Transverse colon (tissue), 4 donors: Measurements from ENCODE around the gene TCERG1L. TPM values are rescaled to one million over a fixed set of nuclear protein-coding genes. Genes with fewer than 3 reads are reported as not detected.
"Not testable (repeated sequence)": the region's sequence is repeated elsewhere in the genome, so short reads cannot be mapped to it uniquely, and the experiment has no call there.

Experiments used
- DNase-seq: peaks from one replicate; pipeline ENCODE4 v3.0.0-alpha.2; 2019
- H3K27ac ChIP-seq, 4 donors: fragments of 200-600 bp; sonication (generic); 2 replicates each; pipeline ENCODE4 v1.5.1; 2016 to 2018; ENCODE audit warnings: inconsistent platforms in 4 of 4
- H3K27me3 ChIP-seq: fragments of 200-600 bp; sonication (generic); 2 replicates; pipeline ENCODE4 v1.5.1; 2017; ENCODE audit warnings: inconsistent platforms
- H3K36me3 ChIP-seq, 4 donors: fragments of 200-600 bp; sonication (generic); 2 replicates each; pipeline ENCODE4 v1.5.1; 2017 to 2019; ENCODE audit warnings: inconsistent platforms in 4 of 4
- H3K4me1 ChIP-seq, 4 donors: fragments of 200-600 bp; sonication (generic); 2 replicates each; pipeline ENCODE4 v1.5.1; 2017 to 2020; ENCODE audit warnings: inconsistent platforms in 4 of 4
- H3K4me3 ChIP-seq, 4 donors: fragments of 200-600 bp; sonication (generic); 1 replicate in 1 of 4; 2 replicates in 3 of 4; pipeline versions ENCODE4 v1.5.1 to v1.6.1; 2017 to 2019; ENCODE audit warnings: inconsistent platforms in 4 of 4
- H3K9me3 ChIP-seq, 2 donors: fragments of 200-600 bp; sonication (generic); 2 replicates each; pipeline ENCODE4 v1.5.1; 2017 to 2019; ENCODE audit warnings: inconsistent platforms in 2 of 2
- EP300 ChIP-seq: sonication (generic); formaldehyde crosslinking; IDR thresholded peaks from one replicate; pipeline ENCODE4 v1.6.1; 2017; ENCODE audit warnings: antibody characterized with exemption, low read depth
- POLR2A ChIP-seq: fragments of 450-650 bp; IDR thresholded peaks from one replicate; pipeline ENCODE4 v1.6.1; 2016; ENCODE audit warnings: antibody characterized with exemption, mild to moderate bottlenecking, moderate library complexity
- POLR2AphosphoS5 ChIP-seq, 3 donors: sonication (generic); formaldehyde crosslinking; IDR thresholded peaks; one replicate each; pipeline ENCODE4 v1.6.1; 2016; ENCODE audit warnings: antibody characterized with exemption in 3 of 3
- WGBS, 2 donors: methylation state at CpG; one replicate each; pipeline ENCODE4 v1.1.5; 2018; ENCODE audit warnings: low coverage in 1 of 2; 5-methylcytosine and 5-hydroxymethylcytosine counted together
- in situ Hi-C, 4 donors: fragments of 200-750 bp; cut with MboI; loops; one replicate each; pipeline versions ENCODE4 v1.15.0 to v1.15.1; 2017; ENCODE audit warnings: low sequenced_read_pairs in 3 of 4, low pct_ligation_motif_present in 1 of 4, low pct_unique_long_range_greater_than_20kb in 1 of 4
- intact Hi-C: fragments of 100-400 bp; cut with DNase I; formaldehyde crosslinking; loops from one replicate; pipeline ENCODE4 v1.15.1; 2023; ENCODE audit warnings: low total_unique reads
- total RNA-seq, 4 donors: library from RNA; depleted of rRNA; stranded (reverse); fragments of >200 nt; gene quantifications; one replicate each; pipeline ENCODE4 v1.1.0, GENCODE V29; 2016
- TF ChIP-seq, protein P1 (sequence below), 5 experiments: fragments of 200-600 bp in 3 of 5; fragments of 450-650 bp in 2 of 5; sonication (generic) in 3 of 5; IDR thresholded peaks; 1 replicate in 2 of 5; 2 replicates in 3 of 5; pipeline ENCODE4 v1.5.1; 2016 to 2017; ENCODE audit warnings: antibody characterized with exemption in 5 of 5, inconsistent platforms in 3 of 5, mild to moderate bottlenecking in 2 of 5, moderate library complexity in 1 of 5

TCERG1L gene
- total RNA-seq, 4 donors from 2014 or later, result 0.16 TPM; not detected in 3

DNA sequence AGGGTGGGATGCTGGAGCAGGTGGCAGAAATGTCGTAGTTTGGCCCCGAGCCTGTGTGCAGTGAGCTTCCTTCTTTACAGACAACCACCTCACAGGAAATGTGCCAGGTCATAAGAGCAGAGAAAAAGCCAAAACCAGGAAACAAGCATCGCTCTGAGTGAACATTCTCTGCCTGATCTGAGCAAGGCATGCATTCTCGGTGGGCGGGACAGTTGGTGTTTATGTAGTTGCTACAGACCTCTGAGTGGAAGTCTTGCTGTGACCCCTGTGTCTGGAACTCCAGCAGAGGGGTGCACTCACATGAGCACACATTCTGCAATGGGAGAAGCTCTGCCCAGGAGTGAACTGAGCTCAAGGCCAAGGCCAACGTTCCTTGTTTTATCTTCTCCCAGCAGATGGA is 230.1 kb downstream of the TCERG1L start:
- WGBS, 2 donors, result 37% methylated on average over 6 of the region's 6 CpGs; no CpG with 5 or more reads in 1 of the 2 donors
- H3K27ac ChIP-seq, result no peak overlapping the region
- TF ChIP-seq, protein P1, sequence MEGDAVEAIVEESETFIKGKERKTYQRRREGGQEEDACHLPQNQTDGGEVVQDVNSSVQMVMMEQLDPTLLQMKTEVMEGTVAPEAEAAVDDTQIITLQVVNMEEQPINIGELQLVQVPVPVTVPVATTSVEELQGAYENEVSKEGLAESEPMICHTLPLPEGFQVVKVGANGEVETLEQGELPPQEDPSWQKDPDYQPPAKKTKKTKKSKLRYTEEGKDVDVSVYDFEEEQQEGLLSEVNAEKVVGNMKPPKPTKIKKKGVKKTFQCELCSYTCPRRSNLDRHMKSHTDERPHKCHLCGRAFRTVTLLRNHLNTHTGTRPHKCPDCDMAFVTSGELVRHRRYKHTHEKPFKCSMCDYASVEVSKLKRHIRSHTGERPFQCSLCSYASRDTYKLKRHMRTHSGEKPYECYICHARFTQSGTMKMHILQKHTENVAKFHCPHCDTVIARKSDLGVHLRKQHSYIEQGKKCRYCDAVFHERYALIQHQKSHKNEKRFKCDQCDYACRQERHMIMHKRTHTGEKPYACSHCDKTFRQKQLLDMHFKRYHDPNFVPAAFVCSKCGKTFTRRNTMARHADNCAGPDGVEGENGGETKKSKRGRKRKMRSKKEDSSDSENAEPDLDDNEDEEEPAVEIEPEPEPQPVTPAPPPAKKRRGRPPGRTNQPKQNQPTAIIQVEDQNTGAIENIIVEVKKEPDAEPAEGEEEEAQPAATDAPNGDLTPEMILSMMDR (IDR thresholded peaks at IDR 0.05), result no peak
- TF ChIP-seq POLR2A (no peak), POLR2AphosphoS5 (IDR thresholded peaks at IDR 0.05) (no peak), EP300 (no peak)
- no peaks in the 10 kb centered on the region for H3K9me3 ChIP-seq
- no peaks in the 10 kb centered on the region for H3K36me3 ChIP-seq
- H3K27me3 ChIP-seq, result no peaks in the 10 kb centered on the region
- intact Hi-C loops (no loop called here), in situ Hi-C loops (no loop called here)
- no peak overlapping the region for H3K4me3 ChIP-seq
- H3K4me1 ChIP-seq, result no peaks in the 10 kb centered on the region
- no peak for DNase-seq

DNA sequence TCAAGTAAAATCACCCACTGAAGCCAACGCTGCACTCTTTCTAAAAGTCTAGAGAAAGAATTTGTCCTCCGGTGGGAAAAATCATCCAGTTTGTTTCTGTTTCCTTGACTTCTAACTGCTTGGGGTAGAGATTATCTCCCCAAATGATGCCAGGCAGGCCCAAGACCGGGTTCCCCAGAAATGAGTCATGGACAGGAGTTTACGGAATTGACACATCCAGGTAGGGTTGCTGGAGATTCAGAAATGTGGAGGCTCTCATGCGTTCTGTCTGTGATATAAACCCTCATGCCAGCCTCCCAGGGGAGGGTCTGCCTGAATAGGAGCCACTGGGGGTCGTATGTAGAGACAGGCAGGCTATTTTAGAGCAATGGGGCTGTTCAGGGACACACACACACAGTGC is 230.9 kb downstream of the TCERG1L start:
- intact Hi-C loops, result no loop called here
- no peaks in the 10 kb centered on the region for H3K9me3 ChIP-seq
- no peak overlapping the region for H3K4me3 ChIP-seq
- no peaks in the 10 kb centered on the region for H3K27me3 ChIP-seq
- H3K27ac ChIP-seq, result no peak overlapping the region
- H3K36me3 ChIP-seq, result no peaks in the 10 kb centered on the region
- DNase-seq, result no peak
- H3K4me1 ChIP-seq, result no peaks in the 10 kb centered on the region
- 71 to 95% methylated on average over 2 to 6 of the region's 6 CpGs for WGBS, 2 donors
- TF ChIP-seq EP300 (no peak), POLR2AphosphoS5 (IDR thresholded peaks at IDR 0.05) (no peak), POLR2A (no peak)
- TF ChIP-seq, protein P1 (IDR thresholded peaks at IDR 0.05), result no peak
- in situ Hi-C loops, result no loop called here

DNA sequence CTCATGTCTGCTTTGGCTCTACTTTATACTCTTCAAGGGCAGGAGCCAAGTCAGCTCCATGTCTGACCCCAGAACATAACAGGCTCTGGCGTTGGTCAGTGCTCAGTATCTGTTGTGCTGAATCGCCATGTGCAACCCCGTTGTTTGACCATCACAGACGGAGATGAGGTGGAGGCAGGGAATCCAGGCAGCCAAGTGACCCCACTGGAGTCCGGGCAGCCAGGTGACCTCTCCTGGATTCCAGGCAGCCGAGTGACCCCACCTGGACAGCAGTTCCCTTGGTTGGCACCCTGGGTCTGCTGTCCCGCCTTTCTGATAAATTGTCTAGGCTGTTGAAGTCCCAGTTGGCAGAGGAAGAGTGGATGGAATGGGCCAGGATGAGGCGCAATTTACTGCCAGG is 232.2 kb downstream of the TCERG1L start:
- intact Hi-C loops, result no loop called here
- Histone ChIP-seq H3K27ac (no peak overlapping the region), H3K27me3 (no peaks in the 10 kb centered on the region), H3K36me3 (no peaks in the 10 kb centered on the region), H3K9me3 (no peaks in the 10 kb centered on the region), H3K4me3 (no peak overlapping the region), H3K4me1 (no peaks in the 10 kb centered on the region)
- in situ Hi-C loops, result no loop called here
- WGBS, 2 donors, result 89 to 100% methylated on average over 1 to 8 of the region's 8 CpGs
- TF ChIP-seq POLR2A (no peak), POLR2AphosphoS5 (IDR thresholded peaks at IDR 0.05) (no peak), EP300 (no peak)
- TF ChIP-seq, protein P1 (IDR thresholded peaks at IDR 0.05), result no peak
- no peak for DNase-seq

DNA sequence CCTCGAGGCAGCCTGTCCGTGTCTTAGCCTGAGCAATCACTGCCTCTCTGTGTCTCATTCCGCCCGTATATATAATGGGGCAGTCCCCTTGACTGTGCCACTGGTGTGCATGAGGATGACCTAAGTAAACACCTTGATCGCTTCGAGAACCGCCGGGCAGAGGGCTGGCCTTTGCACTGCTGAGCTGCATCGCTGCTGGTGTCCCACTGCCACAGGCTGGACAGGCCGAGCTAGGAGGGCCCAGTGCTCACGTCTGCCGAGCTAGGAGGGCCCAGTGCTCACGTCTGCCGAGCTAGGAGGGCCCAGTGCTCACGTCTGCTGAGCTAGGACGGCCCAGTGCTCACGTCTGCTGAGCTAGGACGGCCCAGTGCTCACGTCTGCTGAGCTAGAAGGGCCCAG is 232.6 kb downstream of the TCERG1L start:
- H3K36me3 ChIP-seq, H3K27ac ChIP-seq, intact Hi-C loops, H3K27me3 ChIP-seq, H3K4me3 ChIP-seq, H3K4me1 ChIP-seq, H3K9me3 ChIP-seq, DNase-seq, in situ Hi-C loops: not testable (repeated sequence)
- 82% methylated on average over 19 of the region's 19 CpGs; no CpG with 5 or more reads in 1 of the 2 donors for WGBS, 2 donors

DNA sequence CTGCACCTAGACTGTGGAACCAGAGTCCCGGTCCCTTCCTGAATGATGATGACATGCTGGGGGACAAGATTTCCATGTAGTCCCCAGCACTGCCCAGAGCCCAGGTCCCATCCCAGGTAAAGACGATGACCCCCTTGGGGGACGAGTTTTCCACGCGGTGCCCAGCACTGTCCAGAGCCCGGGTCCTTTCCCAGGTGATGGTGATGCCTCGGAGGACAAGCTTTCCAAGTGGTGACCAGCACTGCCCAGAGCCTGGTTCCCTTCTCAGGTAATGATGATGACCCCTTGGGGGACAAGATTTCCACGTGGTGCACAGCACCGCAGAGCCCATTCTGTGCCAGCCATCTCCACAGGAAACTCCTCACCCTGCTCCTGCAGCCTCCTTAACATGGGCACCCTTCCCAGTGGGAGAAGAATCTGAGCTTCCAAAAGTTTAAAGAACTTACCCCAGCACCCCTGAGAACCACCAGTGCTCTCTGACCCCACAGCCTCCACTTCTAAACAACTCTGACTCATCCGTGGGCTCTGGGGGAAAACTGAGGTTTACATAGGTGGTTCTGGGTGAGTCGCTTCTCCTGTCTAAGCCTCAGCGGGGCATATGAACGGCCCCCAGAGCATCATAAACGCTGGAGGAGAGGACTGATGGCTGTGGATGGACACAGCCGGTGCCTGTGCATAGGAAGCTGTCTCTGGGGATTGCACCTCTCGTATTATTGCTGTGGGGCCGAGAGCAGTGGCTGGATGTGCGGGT is 233.2 kb downstream of the TCERG1L start:
- intact Hi-C loops (no loop called here), in situ Hi-C loops (no loop called here)
- TF ChIP-seq POLR2A, result no peak
- no peaks in the 10 kb centered on the region for H3K9me3 ChIP-seq
- H3K27ac ChIP-seq, result no peak overlapping the region
- H3K36me3 ChIP-seq, result no peaks in the 10 kb centered on the region
- DNase-seq, result no peak
- 60 to 85% methylated on average over 1 to 18 of the region's 18 CpGs for WGBS, 2 donors
- no peaks in the 10 kb centered on the region for H3K4me1 ChIP-seq
- no peaks in the 10 kb centered on the region for H3K27me3 ChIP-seq
- H3K4me3 ChIP-seq, result no peak overlapping the region
